NCI-H2227 (cell line): ENCODE measurements around the gene MYO16.
A peak's percentile ranks its signal among the peaks of the same experiment; 100 is the strongest.
"Not testable (repeated sequence)": the region's sequence is repeated elsewhere in the genome, so short reads cannot be mapped to it uniquely, and the experiment has no call there.

Source experiments
- DNase-seq: peaks from one replicate; lab custom pipeline; 2025; ENCODE audit not compliant: unreplicated experiment; lab: John Stamatoyannopoulos, UW

Gene MYO16

DNA sequence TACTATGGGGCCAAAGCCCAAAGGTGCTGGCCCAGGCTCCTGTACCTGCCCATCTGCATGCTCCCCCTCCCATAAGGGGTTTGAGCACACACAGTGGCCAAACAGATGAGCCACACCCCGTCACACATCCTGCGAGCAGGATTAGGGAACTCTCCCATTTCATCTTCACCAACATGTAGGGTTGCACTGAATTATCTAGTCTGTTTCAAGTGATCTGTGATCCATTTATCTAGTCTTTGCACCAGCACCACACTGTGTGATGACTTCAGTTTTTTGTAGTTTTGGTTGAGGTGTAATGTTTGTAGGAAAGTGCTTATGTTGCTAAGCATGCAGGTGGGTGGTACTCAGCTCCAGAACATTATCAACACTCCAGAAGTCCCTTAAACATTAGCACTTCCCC, 249.3 kb downstream of the MYO16 start:
- no peak for DNase-seq

DNA sequence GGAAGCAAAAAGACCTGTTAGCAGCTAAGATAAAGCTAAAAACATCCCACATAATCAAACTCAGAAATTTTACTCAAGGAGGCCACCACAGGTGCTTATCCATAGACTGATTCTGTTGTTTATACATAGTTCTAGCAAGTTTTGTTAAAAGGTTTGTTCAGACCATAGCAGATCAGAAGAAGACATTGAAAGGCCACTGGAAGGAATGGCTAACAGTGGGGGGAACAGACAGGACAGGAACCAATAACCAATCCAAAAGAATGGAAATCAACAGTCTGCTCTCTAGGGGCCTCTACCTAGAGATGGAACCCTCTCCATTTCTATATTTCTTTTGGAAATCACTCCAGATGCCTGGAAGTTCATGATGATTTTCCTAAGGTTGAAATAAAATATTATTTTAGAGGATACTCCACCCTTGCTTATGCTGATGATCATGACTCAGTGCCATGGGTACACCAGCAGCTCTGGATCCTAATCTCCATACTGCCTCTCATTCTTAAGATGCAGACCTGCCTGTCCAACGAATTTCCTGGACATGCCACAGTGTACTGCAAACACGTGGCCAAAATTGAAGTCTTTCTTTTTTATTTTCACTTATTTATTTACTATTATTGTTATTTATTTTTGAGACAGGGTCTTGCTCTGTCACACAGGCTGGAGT, 260.0 kb downstream of the MYO16 start:
- DNase-seq = no peak

DNA sequence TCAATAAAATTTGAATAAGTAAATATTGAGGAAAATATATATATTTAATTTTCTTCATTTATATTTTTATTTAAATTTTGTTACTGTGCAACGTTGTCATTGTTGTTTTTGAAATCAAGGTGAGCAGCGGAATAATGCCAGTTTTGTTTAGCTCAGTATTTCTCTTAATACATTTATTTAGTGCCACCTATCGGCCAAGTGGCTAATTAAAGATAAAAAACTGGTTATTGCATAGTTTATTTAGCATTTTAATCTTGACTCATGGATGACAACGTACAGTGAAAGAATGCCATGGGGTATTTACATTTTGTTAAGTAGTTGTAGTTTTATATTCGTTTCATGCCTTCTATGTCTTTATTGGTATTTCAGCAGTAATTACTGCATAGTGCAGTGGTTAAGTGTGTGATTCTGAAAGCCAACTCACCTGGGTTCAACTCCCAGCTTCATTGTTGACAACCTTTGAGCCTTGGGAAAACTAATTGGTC, 265.9 kb downstream of the MYO16 start:
- DNase-seq = peak; percentile 18

DNA sequence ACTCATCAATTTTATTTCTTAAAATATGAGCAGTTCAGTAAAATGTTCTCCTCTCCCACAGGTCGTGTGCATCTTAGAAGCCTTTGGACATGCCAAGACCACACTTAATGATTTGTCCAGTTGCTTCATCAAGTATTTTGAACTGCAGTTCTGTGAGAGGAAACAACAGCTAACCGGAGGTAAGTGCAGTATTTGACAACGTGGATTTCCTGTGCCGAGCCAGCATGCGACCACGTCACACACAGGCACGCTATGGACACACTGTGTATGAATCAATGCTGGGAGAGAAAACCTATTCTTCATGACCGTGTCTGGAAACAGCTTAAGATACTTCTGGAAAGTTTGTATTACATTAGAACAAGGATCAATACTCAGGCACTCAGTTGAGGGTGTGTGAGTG, 268.5 kb downstream of the MYO16 start:
- no peak for DNase-seq

DNA sequence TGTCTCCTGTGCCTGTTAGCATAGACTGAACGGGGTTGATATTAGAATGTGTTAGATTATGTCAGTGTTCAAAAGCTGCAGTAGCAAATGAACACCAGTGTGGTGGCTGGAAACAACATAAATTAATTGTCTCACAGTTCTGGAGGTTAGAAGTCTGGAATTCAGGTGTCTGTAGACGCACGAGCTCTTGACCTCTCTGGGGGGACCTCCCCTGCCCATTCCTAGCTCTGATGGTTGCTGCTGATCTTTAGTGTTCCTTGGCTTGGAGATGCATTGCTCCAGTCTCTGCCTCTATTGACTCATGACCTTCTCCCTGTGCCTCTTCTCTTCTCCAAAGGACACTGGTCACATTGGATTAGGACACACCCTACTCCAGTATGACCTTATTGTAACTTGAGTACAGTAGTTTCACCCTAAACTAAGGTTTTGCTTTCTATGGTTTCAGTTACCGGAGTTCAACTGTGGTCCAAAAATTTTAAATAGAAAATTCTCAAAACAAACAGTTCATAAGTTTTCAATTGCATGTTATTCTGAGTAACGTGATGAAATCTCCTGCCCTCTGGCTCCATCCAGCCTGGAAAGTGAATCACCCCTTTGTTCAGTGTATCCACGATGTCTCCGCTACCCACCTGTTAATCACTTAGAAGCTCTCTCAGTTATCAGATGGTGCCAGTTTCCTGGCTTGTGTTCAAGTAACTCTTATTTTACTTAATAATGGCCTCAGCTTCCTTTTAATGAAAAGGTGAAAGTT, 273.2 kb downstream of the MYO16 start:
- no peak for DNase-seq

DNA sequence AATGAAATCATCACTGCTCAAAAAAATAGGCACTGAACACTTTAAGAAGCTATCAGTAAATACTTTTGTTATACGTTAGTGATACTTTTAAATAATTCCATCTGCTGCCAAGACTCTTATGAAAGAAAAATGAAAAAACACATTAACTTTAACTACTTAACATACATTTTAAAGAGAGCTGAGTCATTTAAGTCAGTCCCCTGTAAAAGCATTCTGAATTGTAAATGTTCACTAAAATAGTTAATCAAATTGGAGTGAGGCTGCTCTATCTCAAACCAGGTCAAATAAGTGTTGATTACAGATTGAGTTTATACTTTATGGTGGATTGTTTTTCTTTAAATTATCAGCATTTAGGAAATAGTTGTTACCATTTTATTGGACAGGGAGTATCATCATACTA, 274.2 kb downstream of the MYO16 start:
- no peak for DNase-seq

DNA sequence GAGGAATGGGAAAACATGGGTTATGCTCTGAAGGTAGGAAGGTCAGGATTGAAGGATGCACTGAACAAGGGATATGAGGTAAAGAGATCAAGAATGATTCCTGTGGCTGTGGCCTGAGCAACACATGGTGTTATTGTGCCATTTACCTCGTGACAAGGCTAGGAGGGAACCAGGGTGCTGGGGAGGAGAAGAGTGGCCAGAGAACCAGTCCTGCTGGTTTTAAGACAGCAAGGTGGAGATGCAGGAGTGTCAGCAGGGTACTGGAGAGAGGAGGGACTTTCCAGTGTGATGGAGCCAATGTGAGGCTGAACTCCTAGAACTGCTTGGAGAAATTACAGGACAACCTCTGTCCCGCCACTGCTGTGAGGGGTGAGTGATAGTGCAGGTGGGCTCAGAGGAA, 282.4 kb downstream of the MYO16 start:
- no peak for DNase-seq

DNA sequence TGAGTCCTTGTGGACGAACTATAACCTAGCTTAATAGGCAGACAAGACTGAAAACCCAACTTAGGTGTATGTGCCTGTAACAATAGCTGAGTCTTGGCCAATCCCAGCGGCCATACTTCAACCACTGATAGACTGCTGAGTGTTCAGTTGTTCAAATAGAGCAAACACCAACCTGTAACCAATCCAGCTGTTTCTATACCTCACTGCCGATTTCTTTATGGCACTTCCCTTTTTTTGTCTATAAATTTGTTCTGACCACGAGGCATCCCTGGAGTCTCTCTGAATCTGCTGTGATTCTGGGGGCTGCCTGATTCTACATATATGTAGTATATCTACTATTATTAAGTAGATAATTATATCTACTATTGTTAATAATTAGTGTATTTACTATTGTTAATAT, 284.3 kb downstream of the MYO16 start:
- not testable (repeated sequence) for DNase-seq

DNA sequence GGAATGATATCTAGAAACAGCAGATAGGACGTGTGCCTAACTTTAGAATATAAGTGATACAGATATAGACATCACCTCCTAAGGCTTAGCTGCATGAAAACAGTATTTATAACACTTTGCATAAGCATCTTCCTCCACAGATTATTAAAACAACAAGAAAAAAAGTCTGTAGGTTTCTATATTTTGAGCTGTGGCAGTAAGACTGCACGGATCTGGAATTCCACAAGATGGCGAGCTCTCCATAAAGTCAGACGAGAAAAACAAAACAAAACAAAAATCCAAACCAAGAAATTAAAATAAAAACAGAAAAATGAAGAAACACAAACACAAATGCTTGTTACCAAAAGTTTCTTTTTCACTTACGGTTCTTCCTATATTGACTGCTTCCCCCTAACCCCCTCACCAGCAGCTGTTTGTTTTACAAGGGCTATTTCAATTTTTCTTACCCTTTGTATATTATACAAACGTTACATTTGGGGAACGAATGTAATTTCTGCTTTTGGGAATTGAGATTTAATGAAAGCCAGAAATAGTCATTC, 285.8 kb downstream of the MYO16 start:
- no peak for DNase-seq

DNA sequence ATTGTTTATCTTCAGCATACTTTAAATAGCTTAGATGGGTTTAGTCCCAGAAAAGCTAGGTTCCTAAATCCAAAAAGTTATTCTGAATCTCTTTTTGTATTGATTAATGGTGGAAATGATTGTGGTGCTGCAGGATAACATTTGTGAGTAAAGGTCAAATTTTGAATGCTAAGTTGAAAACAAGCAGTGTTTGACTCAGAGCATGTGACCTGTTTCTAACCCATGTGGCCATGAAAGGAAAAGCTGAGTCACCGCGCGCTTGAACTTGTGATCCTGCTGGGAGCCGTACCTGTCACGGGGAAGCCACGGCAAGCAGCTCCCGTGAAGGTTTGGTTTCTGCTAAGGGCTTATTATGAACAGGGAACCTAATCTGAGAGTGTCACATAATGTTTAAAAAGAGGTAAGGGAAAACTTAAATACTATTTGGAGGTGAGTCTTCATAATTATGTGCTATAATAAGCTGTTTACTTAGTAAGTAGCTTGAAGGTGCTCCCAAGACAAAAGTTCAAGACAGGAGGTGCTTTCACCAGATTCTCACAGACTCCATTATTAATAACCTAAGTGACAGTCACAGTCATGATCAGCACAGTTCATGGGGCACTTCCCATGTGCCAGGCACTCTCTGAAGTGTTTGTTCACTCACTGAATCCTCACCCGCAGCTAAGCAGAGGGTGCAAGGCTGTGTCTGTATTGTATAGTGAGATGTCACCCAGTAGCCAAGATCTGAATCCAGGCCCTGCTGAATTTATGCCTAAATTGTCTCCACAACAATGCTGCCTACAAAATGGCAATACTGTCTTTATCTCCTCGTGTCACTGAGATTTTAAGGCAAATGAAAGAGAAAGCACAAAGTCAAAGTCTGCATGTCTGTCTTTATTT, 286.5 kb downstream of the MYO16 start:
- DNase-seq = peak; percentile 9

DNA sequence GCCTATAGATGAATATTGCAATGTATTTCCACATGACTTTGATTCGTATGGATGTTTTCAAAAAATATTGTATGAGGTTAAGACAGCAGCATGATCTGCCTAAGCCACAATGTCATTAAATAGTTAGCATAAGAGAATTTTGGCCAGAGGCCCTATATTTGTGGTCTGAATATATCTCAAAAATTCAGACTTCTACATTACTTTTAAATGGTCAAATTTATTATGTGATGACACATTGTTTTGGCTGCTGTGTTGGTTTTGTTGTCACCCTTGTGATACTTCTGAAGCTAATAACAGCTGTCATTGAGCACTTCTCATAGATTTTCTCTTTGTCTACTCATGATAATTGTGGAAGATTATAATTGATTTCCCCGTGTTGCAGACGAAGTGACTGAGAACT, 288.2 kb downstream of the MYO16 start:
- DNase-seq = no peak

DNA sequence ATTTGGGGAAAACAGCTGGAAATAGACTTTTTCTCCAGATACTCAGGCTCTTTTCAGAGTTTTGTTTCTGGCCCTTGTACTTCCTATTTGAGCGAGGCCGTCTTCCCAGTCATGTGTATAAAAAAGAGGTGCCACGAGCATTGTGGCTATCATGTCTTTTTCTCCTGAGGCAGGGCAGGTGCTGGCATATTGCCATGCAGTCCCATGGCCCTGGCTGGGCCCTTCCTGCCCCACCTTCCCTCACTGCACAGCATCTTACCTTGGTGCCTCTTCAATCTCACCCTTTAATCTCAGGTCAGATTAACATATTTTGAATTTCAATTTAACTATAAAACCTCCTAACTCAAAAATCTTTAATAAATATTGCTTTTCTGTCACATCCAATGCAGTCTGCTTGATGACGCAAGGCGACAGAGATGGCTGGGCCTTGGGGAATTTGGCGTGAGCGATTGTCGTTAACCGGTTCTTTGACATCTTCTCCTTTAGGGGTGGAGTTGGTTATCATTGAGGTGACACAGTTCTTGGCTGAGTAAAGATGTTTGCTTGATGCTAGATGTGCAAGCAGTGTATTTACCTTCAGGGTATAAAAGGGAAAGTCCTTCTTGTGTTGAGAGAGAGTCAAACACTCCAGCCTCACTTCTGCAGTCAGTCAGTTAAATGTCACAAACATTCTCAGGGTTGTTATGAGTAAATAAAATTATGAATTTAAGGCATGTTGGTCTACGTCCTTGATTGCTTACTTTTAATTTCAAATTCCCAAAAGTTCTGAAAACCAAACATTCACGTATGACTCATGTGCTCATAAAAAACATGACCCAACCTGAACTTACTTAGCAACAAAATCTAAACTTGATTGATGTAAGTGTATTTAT, 289.9 kb downstream of the MYO16 start:
- DNase-seq = no peak

DNA sequence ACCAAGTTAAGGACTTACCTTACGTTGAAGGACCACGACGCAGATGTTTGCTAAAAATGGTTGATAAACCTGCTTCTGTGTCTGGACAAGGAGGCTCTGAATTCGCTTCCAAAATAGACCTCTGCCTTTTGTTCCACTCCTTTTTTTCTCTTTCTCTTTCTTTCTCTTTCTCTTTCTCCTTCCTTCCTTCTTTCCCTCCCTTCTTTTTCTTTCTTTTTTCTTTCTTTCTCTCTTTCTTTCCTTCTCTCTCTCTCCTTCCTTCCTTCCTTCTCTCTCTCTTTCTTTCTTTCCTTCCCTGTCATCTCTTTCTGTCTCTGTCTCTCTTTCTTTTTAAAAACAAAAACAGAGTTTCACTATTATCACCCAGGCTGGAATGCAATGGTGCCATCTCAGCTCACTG, 290.7 kb downstream of the MYO16 start:
- DNase-seq = no peak

DNA sequence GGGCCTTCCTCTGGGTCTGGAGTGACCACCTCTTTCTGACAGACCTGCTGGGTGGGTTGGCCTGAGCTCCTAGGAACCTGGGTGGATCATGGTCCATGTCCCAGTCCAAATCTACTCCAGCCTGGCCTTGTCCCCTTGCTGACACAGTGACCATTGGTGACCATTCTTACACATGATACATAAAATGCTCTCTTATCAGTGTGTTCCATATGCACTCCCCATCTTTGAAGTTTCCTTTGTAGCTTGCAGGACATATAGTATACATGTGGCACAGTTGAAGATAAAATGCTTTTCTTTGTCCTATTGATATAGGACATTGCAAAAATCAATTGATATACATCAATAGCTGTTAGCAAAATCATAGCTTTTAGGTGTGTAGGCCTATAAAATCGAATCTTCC, 291.8 kb downstream of the MYO16 start:
- DNase-seq = no peak

DNA sequence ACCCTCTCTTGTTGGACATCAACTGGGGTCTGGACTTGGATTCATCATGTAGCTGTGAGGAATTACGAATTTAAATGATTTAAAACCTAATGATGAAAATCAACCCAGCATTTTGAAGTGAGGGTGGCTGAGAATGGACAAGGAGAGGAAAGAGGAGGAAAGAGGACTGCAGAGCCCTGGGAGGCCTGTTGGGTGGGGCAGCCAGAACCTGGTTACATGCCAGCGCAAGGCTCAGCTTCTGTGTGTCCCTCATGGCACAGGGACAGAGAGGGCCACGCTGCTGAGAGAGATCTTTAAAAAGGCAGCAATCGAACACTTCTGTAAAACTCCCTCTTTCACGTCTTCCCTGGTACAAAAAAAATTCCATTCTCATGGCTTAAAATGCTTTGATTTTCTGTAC, 292.7 kb downstream of the MYO16 start:
- DNase-seq = no peak

DNA sequence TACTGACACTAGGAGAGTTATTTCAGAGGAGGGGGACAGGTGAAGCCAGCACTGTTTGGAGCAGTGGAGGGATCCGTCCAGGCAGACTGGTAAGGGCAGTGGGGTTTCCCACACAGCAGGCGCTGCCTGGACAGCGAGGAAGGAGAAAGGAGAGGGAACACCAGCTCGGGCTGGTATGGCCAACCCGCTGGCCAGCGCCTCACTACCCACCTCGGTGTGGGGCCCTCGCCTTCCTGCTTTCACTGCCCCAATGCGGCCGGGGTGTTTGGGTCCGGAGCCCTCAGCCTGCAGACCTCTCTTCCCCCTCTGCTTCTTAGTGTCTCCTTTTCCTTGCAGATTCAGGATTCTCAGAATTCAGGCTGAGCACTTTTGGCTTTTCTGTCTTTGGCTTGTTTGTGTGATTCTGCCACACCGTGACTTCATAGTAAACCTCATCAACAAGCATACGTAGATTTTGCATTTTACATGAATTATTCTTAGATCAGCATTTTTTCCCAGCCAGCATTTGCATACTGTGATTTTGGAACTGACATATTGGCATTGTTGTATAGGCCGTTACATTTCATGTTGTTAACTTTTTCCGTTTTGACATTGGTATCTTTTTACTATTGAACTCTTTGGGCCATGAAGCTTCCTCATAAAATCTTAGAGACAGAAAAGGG, 294.1 kb downstream of the MYO16 start:
- no peak for DNase-seq

DNA sequence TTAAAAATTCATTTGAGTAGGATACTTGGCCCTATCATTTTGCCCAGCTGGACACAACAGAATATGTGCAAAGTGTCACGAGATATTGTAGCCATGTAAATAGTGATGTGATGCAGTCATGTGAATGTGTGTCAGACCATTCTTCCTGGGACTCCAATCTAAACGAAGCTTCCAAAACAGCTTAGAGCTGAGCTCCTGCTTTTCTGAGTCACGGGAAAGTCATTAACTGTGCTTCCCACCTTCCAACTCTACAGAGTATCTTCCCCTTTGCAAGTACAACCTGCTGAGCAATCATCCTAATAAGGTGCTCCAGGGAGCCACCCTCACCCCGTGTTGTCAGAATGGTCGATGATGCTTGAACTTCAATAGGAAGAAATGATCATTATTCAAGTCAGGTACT, 294.7 kb downstream of the MYO16 start:
- no peak for DNase-seq

DNA sequence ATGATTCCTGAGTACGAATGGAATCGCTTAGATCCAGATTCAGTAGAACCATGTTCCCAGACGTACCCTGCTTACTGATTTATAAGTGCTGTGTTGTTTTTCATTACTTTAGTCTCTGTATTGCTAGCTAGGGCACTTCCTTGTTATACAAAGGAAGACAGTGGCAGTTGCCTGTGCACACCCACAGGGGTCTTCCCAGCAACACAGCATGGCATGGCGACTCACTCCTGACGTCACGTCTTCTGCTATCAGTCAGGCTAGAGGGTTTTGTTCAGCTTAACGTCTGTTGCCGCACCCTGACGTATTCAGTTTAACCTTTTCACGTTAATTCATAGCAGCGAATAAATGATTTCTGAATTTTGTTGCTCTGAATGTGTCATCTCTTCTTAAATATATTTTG, 295.1 kb downstream of the MYO16 start:
- no peak for DNase-seq

DNA sequence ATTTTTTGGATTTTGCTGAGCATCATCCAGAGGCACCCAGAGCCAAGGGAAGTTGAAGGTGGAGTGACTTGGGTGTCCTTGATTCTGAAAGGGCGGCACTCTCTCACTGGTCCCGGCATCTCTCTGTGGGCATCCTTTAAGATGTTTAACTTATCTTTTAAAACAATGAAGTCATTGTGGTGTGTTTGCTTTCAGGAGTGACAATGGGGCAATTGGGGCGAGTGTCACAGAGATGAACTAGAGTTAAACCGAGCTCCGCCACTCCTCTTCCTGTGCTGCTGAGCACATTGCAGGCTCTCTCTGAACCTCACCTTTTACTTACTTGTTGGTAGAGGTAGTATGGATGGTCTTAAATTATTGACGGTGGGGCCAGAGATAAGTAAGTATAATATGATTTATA, 295.7 kb downstream of the MYO16 start:
- no peak for DNase-seq

DNA sequence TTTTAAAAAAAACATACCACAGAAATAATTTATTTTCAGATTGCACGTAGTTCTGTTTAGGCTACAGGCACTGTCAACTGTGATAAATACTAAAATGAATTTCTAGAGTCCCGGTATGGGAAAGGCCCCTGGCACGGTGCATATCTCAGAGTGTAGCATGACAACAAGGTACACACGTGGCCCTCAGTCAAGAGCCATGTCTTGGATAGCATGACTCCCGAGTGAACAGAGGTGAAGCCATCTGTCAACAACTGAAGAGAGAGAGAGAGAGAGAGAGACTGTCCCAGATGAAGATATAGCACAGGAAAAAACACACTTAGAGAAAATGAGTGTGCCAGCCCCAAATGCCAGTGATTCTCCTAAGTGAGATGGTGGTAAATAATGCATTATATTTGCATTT, 297.5 kb downstream of the MYO16 start:
- DNase-seq = no peak
